Right atrium auricular region (tissue), 2 donors: Measurements from ENCODE around the gene RPA1. TPM values are rescaled to one million over a fixed set of nuclear protein-coding genes. Genes with fewer than 3 reads are reported as not detected.

ENCODE experiments used
- DNase-seq: peaks from one replicate; pipeline ENCODE4 v3.0.0-alpha.2; 2019; ENCODE audit warnings: low spot score
- H3K27ac ChIP-seq, 2 donors: fragments of 200-600 bp; sonication (generic); 1 replicate in 1 of 2; 2 replicates in 1 of 2; pipeline ENCODE4 v1.5.1; 2016 to 2019
- H3K27me3 ChIP-seq, 2 donors: fragments of 200-600 bp; sonication (generic); one replicate each; pipeline versions ENCODE4 v1.5.1 to v1.6.0; 2017 to 2019
- H3K36me3 ChIP-seq: fragments of 200-600 bp; sonication (generic); one replicate; pipeline ENCODE4 v1.5.1; 2016
- H3K4me1 ChIP-seq, 2 donors: fragments of 200-600 bp; sonication (generic); one replicate each; pipeline versions ENCODE4 v1.5.1 to v1.6.0; 2017 to 2019
- H3K4me3 ChIP-seq, 2 donors: fragments of 200-600 bp; sonication (generic); 1 replicate in 1 of 2; 2 replicates in 1 of 2; pipeline ENCODE4 v1.5.1; 2017 to 2019; ENCODE audit warnings: mild to moderate bottlenecking in 1 of 2, moderate library complexity in 1 of 2
- H3K9me3 ChIP-seq, 2 donors: fragments of 200-600 bp; sonication (generic); one replicate each; pipeline ENCODE4 v1.5.1; 2019
- total RNA-seq, 2 donors: library from RNA; depleted of rRNA; stranded (reverse); fragments of >200 nt; gene quantifications; one replicate each; pipeline ENCODE4 v1.1.0, GENCODE V29; 2016
- TF ChIP-seq, protein P1 (sequence below), 2 donors: fragments of 200-600 bp; sonication (generic); IDR thresholded peaks; one replicate each; pipeline ENCODE4 v1.5.1; 2019; ENCODE audit warnings: antibody characterized with exemption in 2 of 2

RPA1 gene
- total RNA-seq, 2 donors from 2014 or later, result 20.9 to 26.9 TPM

DNA sequence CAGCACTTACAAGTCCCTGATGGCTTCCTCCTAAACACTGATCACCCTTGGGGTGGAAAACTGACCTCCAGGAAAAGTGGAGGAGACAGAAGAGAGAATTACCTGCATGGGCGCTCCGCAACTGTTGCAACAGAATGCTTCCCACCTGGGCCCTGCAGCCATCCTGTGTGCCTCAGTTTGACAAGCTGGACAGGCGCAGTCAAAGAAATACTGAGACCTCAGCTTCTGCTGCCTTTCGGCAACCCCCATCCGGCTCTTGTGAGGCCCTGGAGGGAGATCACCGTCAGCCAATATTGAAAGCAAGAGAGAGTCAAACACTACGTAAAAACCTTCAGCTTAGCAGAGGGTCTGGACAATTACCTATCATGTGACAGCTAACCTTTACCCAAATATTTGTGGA lies 43.1 kb upstream of the RPA1 start:
- Histone ChIP-seq H3K27ac (peak overlapping the region; percentile 77 to 95), H3K27me3 (no peaks in the 10 kb centered on the region), H3K4me3 (no peak overlapping the region), H3K4me1 (peaks cover 0 to 59% of the 10 kb centered on the region in 2 donors), H3K36me3 (no peaks in the 10 kb centered on the region), H3K9me3 (no peaks in the 10 kb centered on the region)
- DNase-seq, result no peak
- TF ChIP-seq, protein P1, sequence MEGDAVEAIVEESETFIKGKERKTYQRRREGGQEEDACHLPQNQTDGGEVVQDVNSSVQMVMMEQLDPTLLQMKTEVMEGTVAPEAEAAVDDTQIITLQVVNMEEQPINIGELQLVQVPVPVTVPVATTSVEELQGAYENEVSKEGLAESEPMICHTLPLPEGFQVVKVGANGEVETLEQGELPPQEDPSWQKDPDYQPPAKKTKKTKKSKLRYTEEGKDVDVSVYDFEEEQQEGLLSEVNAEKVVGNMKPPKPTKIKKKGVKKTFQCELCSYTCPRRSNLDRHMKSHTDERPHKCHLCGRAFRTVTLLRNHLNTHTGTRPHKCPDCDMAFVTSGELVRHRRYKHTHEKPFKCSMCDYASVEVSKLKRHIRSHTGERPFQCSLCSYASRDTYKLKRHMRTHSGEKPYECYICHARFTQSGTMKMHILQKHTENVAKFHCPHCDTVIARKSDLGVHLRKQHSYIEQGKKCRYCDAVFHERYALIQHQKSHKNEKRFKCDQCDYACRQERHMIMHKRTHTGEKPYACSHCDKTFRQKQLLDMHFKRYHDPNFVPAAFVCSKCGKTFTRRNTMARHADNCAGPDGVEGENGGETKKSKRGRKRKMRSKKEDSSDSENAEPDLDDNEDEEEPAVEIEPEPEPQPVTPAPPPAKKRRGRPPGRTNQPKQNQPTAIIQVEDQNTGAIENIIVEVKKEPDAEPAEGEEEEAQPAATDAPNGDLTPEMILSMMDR (IDR thresholded peaks at IDR 0.05), result no peak

DNA sequence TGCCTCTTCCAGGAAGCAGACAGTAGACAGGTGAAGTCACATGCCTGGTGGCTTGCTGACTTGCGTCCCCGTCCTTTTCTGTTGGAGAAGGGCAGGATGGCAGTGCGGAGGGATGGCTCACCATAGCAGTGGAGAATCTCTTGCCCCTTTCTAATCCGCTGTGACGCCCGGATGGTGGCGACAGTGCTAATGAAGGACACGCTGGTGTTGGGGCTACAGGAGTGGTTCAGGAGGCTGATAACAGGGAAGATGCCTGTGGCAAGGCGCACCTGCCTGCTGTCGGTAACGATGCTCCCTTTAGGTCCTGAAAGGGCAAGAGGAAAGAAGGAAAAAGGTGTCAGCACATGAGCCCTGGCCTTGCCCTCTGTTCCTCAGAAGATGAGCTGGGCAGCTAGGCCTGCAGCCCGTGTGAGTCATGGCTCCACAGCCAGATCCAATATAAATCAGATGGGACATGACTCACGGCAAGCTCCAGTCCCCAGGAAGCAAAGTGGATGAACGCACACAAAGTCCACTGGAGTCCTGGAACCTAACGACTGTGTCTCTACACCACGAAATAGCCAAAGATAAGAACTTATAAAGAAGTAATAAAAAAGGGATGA lies 42.4 kb upstream of the RPA1 start:
- Histone ChIP-seq H3K27ac (peak overlapping the region; percentile 77 to 95), H3K4me1 (peaks cover 0 to 52% of the 10 kb centered on the region in 2 donors), H3K36me3 (no peaks in the 10 kb centered on the region), H3K9me3 (no peaks in the 10 kb centered on the region), H3K4me3 (no peak overlapping the region), H3K27me3 (no peaks in the 10 kb centered on the region)
- peak; percentile 94 for DNase-seq
- TF ChIP-seq, protein P1 (IDR thresholded peaks at IDR 0.05), result no peak

- H3K4me3 ChIP-seq, result no peak overlapping the region
- H3K4me1 ChIP-seq, result peaks cover 0 to 41% of the 10 kb centered on the region in 2 donors
- H3K9me3 ChIP-seq, result no peaks in the 10 kb centered on the region
- DNase-seq, result no peak
- no peaks in the 10 kb centered on the region for H3K36me3 ChIP-seq
- TF ChIP-seq, protein P1 (IDR thresholded peaks at IDR 0.05), result peak in 1 of 2 donors; percentile 45
- H3K27me3 ChIP-seq, result no peaks in the 10 kb centered on the region
- H3K27ac ChIP-seq, result peak overlapping the region; percentile 2 to 26
Measured at GRCh38 chr17:1789936-1790335, 39.9 kb upstream of the RPA1 start.

- H3K36me3 ChIP-seq, result no peaks in the 10 kb centered on the region
- H3K9me3 ChIP-seq, result no peaks in the 10 kb centered on the region
- TF ChIP-seq, protein P1 (IDR thresholded peaks at IDR 0.05), result no peak
- no peak for DNase-seq
- H3K27me3 ChIP-seq, result no peaks in the 10 kb centered on the region
- peak overlapping the region; percentile 24 to 38 for H3K27ac ChIP-seq
- H3K4me1 ChIP-seq, result peaks cover 0 to 25% of the 10 kb centered on the region in 2 donors
- H3K4me3 ChIP-seq, result no peak overlapping the region
Measured at GRCh38 chr17:1792495-1793446, 37.0 kb upstream of the RPA1 start.

DNA sequence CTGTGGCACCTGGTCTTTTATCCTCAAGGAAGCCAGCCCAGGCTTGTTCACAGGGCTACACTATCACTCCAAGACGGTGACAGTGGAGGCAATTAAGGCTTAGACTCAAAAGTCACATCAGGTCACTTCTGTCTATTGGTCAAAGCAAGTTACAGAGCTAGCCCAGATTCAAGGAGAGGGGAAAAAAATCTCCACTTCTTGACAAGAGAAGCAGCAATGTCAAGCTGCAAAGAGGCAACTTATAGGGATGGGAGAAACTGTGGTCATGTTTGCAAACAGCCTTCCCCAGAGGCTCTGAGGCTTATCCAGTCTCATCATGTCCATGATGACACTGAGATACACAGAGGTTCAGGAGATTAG lies 36.4 kb upstream of the RPA1 start:
- H3K9me3 ChIP-seq, result no peaks in the 10 kb centered on the region
- DNase-seq, result no peak
- TF ChIP-seq, protein P1 (IDR thresholded peaks at IDR 0.05), result no peak
- no peaks in the 10 kb centered on the region for H3K36me3 ChIP-seq
- peak overlapping the region in 1 of 2 donors; percentile 24 for H3K27ac ChIP-seq
- H3K4me3 ChIP-seq, result no peak overlapping the region
- peaks cover 0 to 24% of the 10 kb centered on the region in 2 donors for H3K4me1 ChIP-seq
- H3K27me3 ChIP-seq, result no peaks in the 10 kb centered on the region
